Panc1 (cell line): Measurements from ENCODE around the gene MYH14.

Source experiments
- CTCF ChIP-seq: fragments of 450-650 bp; IDR thresholded peaks from 2 replicates; pipeline ENCODE4 v1.5.1; 2017; ENCODE audit warnings: mild to moderate bottlenecking
- POLR2AphosphoS5 ChIP-seq: IDR thresholded peaks from 2 replicates; pipeline ENCODE4 v1.6.1; 2012; ENCODE audit warnings: mild to moderate bottlenecking, low read depth, low read length, moderate library complexity
- SIN3A ChIP-seq: IDR thresholded peaks from 2 replicates; pipeline ENCODE4 v1.6.1; 2012; ENCODE audit warnings: low read depth, mild to moderate bottlenecking, low read length, moderate library complexity, borderline replicate concordance; ENCODE audit not compliant: insufficient read depth
- TCF7L2 ChIP-seq: IDR thresholded peaks from 2 replicates; pipeline ENCODE4 v1.6.1; 2011; ENCODE audit warnings: mild to moderate bottlenecking, low read depth, low read length, inconsistent platforms

GRCh38 chr19:50158577-50158976, 44.8 kb upstream of the MYH14 start:
- TF ChIP-seq CTCF (no peak), POLR2AphosphoS5 (no peak), SIN3A (no peak), TCF7L2 (no peak)
